OCI-LY7 (cell line): Measurements from ENCODE around the gene YTHDF1. TPM values are rescaled to one million over a fixed set of nuclear protein-coding genes. Genes with fewer than 3 reads are reported as not detected.
"Not testable (repeated sequence)": the region's sequence is repeated elsewhere in the genome, so short reads cannot be mapped to it uniquely, and the experiment has no call there.

Experiments used
- BruUV-seq: library from RNA; stranded (reverse); fragments of 400-500 nt; replicated peaks from 2 replicates; lab custom pipeline; 2021; lab: Mats Ljungman, UMichigan
- CTCF ChIA-PET: fragments of 300-600 bp; sonication (Branson Sonifier 250); formaldehyde crosslinking; loops from one replicate; lab custom pipeline; 2022; ENCODE audit warnings: antibody characterized with exemption; ENCODE audit not compliant: unreplicated experiment; lab: Charles Lee
- POLR2A ChIA-PET: fragments of 300-600 bp; sonication (Branson Sonifier 250); formaldehyde crosslinking; loops from one replicate; lab custom pipeline; 2022; ENCODE audit warnings: antibody characterized with exemption; lab: Charles Lee
- DNase-seq: peaks from one replicate; pipeline ENCODE4 v3.0.0-alpha.2; 2015; ENCODE audit warnings: low spot score
- H2AFZ ChIP-seq: fragments of 200-600 bp; sonication (generic), shearing (Covaris generic); 2 replicates; pipeline ENCODE4 v1.6.1; 2014; ENCODE audit warnings: mild to moderate bottlenecking, antibody characterized with exemption, low read length, moderate library complexity
- H3K27ac ChIP-seq: fragments of 200-600 bp; sonication (generic); 2 replicates; pipeline ENCODE4 v1.5.1; 2014; ENCODE audit warnings: mixed run types, low read depth, mild to moderate bottlenecking, moderate library complexity, low read length, inconsistent platforms; ENCODE audit not compliant: poor library complexity, severe bottlenecking
- H3K36me3 ChIP-seq: fragments of 200-600 bp; sonication (generic); 2 replicates; pipeline ENCODE4 v1.6.1; 2014; ENCODE audit warnings: mild to moderate bottlenecking, antibody characterized with exemption, low read length, moderate library complexity, mixed read lengths; ENCODE audit not compliant: insufficient read depth
- H3K4me1 ChIP-seq: fragments of 200-600 bp; sonication (generic); 2 replicates; pipeline ENCODE4 v1.5.1; 2014; ENCODE audit warnings: mild to moderate bottlenecking, low read length; ENCODE audit not compliant: insufficient read depth, poor library complexity, severe bottlenecking
- H3K4me2 ChIP-seq: fragments of 200-600 bp; sonication (generic); 2 replicates; pipeline ENCODE4 v1.6.1; 2014; ENCODE audit warnings: mild to moderate bottlenecking, low read length
- H3K4me3 ChIP-seq: fragments of 200-600 bp; sonication (generic); 2 replicates; pipeline ENCODE4 v1.5.1; 2014; ENCODE audit warnings: mild to moderate bottlenecking, low read depth, low read length; ENCODE audit not compliant: poor library complexity, severe bottlenecking
- H3K79me2 ChIP-seq: fragments of 200-600 bp; sonication (generic); 2 replicates; pipeline ENCODE4 v1.6.1; 2016; ENCODE audit warnings: low read depth, mild to moderate bottlenecking, low read length, moderate library complexity, mixed read lengths; ENCODE audit not compliant: insufficient read depth
- H3K9me2 ChIP-seq: fragments of 200-600 bp; sonication (generic); 2 replicates; pipeline ENCODE4 v1.6.1; 2016; ENCODE audit warnings: mild to moderate bottlenecking, low read length, mixed read lengths; ENCODE audit not compliant: insufficient read depth
- H3K9me3 ChIP-seq: fragments of 200-600 bp; sonication (generic); 2 replicates; pipeline ENCODE4 v1.6.1; 2014; ENCODE audit warnings: mild to moderate bottlenecking, mixed run types, low read length, mixed read lengths
- H4K20me1 ChIP-seq: fragments of 200-600 bp; sonication (generic); 2 replicates; pipeline ENCODE4 v1.6.1; 2014; ENCODE audit warnings: mild to moderate bottlenecking, antibody characterized with exemption, low read length, moderate library complexity, mixed read lengths; ENCODE audit not compliant: insufficient read depth
- EZH2phosphoT487 ChIP-seq: fragments of 200-600 bp; sonication (generic); IDR thresholded peaks from 2 replicates; pipeline ENCODE4 v1.6.1; 2018; ENCODE audit warnings: low read depth, borderline replicate concordance, mild to moderate bottlenecking, mixed run types, antibody characterized with exemption, low read length, moderate library complexity, mixed read lengths
- intact Hi-C: fragments of 100-400 bp; cut with micrococcal nuclease; formaldehyde crosslinking; loops from one replicate; pipeline ENCODE4 v1.10.0; 2022; ENCODE audit not compliant: unreplicated experiment
- total RNA-seq, 2 experiments: library from RNA; depleted of rRNA in 1 of 2; stranded (reverse); fragments of >200 nt in 1 of 2; shearing (Covaris generic) in 1 of 2; gene quantifications; 2 replicates each; pipeline ENCODE4 v1.2.3, GENCODE V29; 2014 to 2022
- TF ChIP-seq, protein P1 (sequence below): fragments of 200-600 bp; sonication (generic); conservative IDR thresholded peaks from 2 replicates; pipeline ENCODE4 v1.5.1; 2014; ENCODE audit warnings: mild to moderate bottlenecking, antibody characterized with exemption, low read length, moderate library complexity, mixed read lengths

YTHDF1 gene
- total RNA-seq, 2 experiments from 2014 or later, result 31.3 to 42.7 TPM

DNA sequence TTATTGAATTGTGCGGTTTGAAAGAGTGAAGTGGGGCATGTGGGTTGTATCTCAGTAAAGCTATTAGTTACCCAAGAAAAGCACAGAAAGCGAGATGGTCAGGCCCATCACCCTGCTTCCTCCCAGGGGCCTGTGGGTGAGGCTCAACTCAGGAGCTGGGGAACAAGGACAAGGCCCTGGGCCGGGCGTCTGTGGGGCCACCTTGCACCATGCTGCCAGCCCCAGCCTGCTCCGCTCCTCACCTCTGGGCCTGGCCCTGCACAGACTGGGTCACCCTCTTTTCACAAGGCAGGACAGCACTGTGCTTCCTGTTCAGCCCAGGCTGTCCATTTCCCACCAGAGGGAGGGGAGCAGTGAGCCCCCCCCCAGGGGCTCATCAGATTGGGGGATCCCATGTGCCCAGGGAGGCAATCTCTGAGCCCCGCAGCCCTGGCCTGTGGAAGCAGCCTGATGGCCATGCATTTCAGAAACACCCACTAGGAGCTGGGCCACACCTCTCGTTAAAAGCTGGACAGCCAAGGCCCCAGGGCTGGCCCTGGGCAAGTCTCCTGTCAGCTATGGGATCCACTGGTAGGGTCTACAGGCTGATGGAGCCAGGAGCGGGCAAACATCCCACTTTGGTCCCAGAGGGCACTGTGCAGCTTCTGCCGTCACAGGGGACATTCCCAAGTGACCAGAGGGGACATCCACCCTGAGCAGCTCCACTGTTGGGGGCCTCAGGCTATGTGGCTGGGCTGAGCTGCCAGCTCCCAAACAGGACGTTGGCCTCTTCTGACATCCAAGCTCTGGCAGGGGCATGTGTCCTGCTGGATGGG, 55.9 kb downstream of the YTHDF1 start:
- no peaks in the 10 kb centered on the region for H3K79me2 ChIP-seq
- no peaks in the 10 kb centered on the region for H3K36me3 ChIP-seq
- H4K20me1 ChIP-seq, result no peaks in the 10 kb centered on the region
- H3K4me1 ChIP-seq, result no peaks in the 10 kb centered on the region
- no TSS peak for BruUV-seq
- POLR2A ChIA-PET, result interaction anchor here (0.7 kb wide), 1 partner anchor 51 kb away, joined by 3 read pairs; no protein-coding TSS in a partner anchor
- intact Hi-C loops, result no loop called here
- no peak for DNase-seq
- no peak for TF ChIP-seq EZH2phosphoT487
- TF ChIP-seq, protein P1, sequence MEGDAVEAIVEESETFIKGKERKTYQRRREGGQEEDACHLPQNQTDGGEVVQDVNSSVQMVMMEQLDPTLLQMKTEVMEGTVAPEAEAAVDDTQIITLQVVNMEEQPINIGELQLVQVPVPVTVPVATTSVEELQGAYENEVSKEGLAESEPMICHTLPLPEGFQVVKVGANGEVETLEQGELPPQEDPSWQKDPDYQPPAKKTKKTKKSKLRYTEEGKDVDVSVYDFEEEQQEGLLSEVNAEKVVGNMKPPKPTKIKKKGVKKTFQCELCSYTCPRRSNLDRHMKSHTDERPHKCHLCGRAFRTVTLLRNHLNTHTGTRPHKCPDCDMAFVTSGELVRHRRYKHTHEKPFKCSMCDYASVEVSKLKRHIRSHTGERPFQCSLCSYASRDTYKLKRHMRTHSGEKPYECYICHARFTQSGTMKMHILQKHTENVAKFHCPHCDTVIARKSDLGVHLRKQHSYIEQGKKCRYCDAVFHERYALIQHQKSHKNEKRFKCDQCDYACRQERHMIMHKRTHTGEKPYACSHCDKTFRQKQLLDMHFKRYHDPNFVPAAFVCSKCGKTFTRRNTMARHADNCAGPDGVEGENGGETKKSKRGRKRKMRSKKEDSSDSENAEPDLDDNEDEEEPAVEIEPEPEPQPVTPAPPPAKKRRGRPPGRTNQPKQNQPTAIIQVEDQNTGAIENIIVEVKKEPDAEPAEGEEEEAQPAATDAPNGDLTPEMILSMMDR, result no peak
- H3K4me2 ChIP-seq, result no peak overlapping the region
- H3K27ac ChIP-seq, result no peak overlapping the region
- no peaks in the 10 kb centered on the region for H3K9me3 ChIP-seq
- H3K9me2 ChIP-seq, result no peaks in the 10 kb centered on the region
- H2AFZ ChIP-seq, result no peak overlapping the region
- CTCF ChIA-PET, result no interaction called here
- H3K4me3 ChIP-seq, result no peak overlapping the region

- H3K9me2 ChIP-seq, H3K36me3 ChIP-seq, H3K4me2 ChIP-seq, H2AFZ ChIP-seq, CTCF ChIA-PET, H3K9me3 ChIP-seq, H3K4me3 ChIP-seq, H4K20me1 ChIP-seq, H3K27ac ChIP-seq, BruUV-seq, intact Hi-C loops, DNase-seq, H3K79me2 ChIP-seq, H3K4me1 ChIP-seq: not testable (repeated sequence)
- POLR2A ChIA-PET, result interaction anchor here (0.7 kb wide), 1 partner anchor 51 kb away, joined by 3 read pairs; no protein-coding TSS in a partner anchor
Observed at GRCh38 chr20:63159251-63159650, 56.7 kb downstream of the YTHDF1 start.

DNA sequence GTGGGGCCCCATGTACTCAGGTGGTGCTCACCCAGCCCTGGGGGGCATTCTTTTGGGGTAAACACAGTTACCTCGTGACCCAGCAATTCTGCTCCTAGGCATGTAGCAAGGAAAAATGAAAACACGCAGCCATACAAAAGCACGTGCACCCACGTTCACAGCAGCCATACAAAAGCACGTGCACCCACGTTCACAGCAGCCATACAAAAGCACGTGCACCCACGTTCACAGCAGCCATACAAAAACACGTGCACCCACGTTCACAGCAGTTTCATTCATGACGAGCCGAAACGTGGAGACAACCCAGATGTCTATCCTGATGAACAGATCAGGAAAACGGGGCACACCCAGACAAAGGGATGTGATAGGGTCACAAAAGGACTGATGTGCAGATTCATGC, 57.1 kb downstream of the YTHDF1 start:
- no peaks in the 10 kb centered on the region for H3K9me2 ChIP-seq
- H4K20me1 ChIP-seq, result no peaks in the 10 kb centered on the region
- no peak overlapping the region for H3K27ac ChIP-seq
- H3K4me3 ChIP-seq, result no peak overlapping the region
- no peaks in the 10 kb centered on the region for H3K79me2 ChIP-seq
- ChIA-PET POLR2A (interaction anchor here (0.7 kb wide), 1 partner anchor 50 kb away, joined by 3 read pairs; no protein-coding TSS in a partner anchor), CTCF (no interaction called here)
- no peak overlapping the region for H3K4me2 ChIP-seq
- H3K36me3 ChIP-seq, result no peaks in the 10 kb centered on the region
- TF ChIP-seq EZH2phosphoT487, result no peak
- TF ChIP-seq, protein P1, result no peak
- no peaks in the 10 kb centered on the region for H3K9me3 ChIP-seq
- DNase-seq, result no peak
- H2AFZ ChIP-seq, result no peak overlapping the region
- intact Hi-C loops, result no loop called here
- no peaks in the 10 kb centered on the region for H3K4me1 ChIP-seq
- no TSS peak for BruUV-seq
